LNCaP clone FGC (cell line): ENCODE results near the gene CNIH1.
"Not testable (repeated sequence)": the region's sequence is repeated elsewhere in the genome, so short reads cannot be mapped to it uniquely, and the experiment has no call there.

Source experiments
- DNase-seq: peaks from one replicate; pipeline ENCODE4 v3.0.0-alpha.2; 2011; ENCODE audit warnings: low read depth
- H3K4me3 ChIP-seq: 2 replicates; pipeline ENCODE4 v1.5.1; 2011; ENCODE audit warnings: mild to moderate bottlenecking, low read depth, low read length, control low read depth
- TF ChIP-seq, protein P1 (sequence below): IDR thresholded peaks from 2 replicates; pipeline ENCODE4 v1.5.1; 2012; ENCODE audit warnings: mild to moderate bottlenecking; ENCODE audit not compliant: control insufficient read depth, insufficient read depth; ENCODE audit errors: extremely low read depth

CNIH1 gene

DNA sequence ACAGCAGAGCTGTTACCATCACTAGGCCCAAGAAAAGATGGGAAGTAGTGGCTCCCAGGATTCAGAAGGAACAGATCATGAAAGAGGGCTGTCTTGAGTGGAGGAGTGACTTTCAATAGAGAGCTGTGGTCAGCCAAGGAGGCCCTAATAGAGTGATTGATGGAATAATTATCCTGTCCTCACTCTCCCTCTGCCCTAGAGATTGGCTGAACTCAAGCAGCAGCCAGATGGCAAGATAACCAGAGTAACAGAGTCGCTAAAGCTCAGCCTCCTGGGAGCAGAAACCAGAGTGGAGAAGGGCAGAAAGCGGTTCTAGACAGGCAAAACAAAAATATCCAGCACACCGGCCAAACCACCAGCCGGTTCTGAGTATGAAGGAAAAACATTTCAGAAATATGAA, 24.5 kb upstream of the CNIH1 start:
- TF ChIP-seq, protein P1, sequence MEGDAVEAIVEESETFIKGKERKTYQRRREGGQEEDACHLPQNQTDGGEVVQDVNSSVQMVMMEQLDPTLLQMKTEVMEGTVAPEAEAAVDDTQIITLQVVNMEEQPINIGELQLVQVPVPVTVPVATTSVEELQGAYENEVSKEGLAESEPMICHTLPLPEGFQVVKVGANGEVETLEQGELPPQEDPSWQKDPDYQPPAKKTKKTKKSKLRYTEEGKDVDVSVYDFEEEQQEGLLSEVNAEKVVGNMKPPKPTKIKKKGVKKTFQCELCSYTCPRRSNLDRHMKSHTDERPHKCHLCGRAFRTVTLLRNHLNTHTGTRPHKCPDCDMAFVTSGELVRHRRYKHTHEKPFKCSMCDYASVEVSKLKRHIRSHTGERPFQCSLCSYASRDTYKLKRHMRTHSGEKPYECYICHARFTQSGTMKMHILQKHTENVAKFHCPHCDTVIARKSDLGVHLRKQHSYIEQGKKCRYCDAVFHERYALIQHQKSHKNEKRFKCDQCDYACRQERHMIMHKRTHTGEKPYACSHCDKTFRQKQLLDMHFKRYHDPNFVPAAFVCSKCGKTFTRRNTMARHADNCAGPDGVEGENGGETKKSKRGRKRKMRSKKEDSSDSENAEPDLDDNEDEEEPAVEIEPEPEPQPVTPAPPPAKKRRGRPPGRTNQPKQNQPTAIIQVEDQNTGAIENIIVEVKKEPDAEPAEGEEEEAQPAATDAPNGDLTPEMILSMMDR = no peak
- no peak for DNase-seq

DNA sequence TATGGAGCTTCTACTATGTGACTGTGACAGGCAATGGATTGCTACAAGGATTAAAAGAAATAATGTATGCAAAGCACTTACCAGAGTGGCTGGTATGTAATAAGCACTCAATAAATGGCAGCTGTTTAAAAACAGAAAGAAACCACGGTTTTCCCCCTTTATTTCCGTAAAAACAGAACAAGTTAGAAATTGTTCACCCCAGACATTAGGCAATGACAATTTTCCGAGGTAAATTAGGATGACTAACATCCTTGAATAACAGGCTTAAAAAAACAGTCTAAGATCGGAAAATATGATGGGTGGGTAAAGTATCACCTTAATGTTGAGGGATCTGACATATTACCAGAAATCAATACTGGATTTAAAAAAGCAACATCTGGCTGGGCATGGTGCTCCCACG, 20.9 kb upstream of the CNIH1 start:
- no peak overlapping the region for H3K4me3 ChIP-seq
- no peak for DNase-seq
- TF ChIP-seq, protein P1 = no peak

More for the DNA sequence above, 24.5 kb upstream of the CNIH1 start:
- H3K4me3 ChIP-seq = no peak overlapping the region

GRCh38 chr14:54459106-54459505, 17.9 kb upstream of the CNIH1 start:
- TF ChIP-seq, protein P1 = no peak
- DNase-seq = no peak

GRCh38 chr14:54458536-54458935, 17.4 kb upstream of the CNIH1 start:
- not testable (repeated sequence) for DNase-seq, H3K4me3 ChIP-seq

More at GRCh38 chr14:54459106-54459505, 17.9 kb upstream of the CNIH1 start:
- no peak overlapping the region for H3K4me3 ChIP-seq

DNA sequence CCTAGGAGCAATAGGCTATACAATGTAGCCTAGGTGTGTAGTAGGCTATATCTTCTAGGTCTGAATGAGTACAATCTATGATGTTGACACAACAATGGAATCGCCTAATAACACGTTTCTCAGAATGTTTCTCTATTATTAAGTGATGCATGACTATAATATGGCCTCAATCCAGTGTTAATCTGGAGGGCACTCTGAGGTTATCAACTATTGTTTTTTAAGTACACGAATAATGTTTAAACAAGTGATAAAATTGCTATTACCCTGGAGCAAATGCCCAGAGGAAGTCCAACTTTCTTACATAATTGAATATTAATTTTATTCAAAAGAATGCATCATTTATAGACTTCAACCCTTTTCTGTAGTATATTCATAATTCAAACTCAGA, 16.4 kb upstream of the CNIH1 start:
- no peak for DNase-seq
- H3K4me3 ChIP-seq = no peak overlapping the region
- TF ChIP-seq, protein P1 = no peak

- not testable (repeated sequence) for H3K4me3 ChIP-seq, DNase-seq
Observed at GRCh38 chr14:54456820-54457608, 15.8 kb upstream of the CNIH1 start.

- DNase-seq = no peak
- no peak overlapping the region for H3K4me3 ChIP-seq
- TF ChIP-seq, protein P1 = no peak
Observed at GRCh38 chr14:54455363-54455762, 14.2 kb upstream of the CNIH1 start.

GRCh38 chr14:54453990-54454389, 12.8 kb upstream of the CNIH1 start:
- DNase-seq, H3K4me3 ChIP-seq: not testable (repeated sequence)

DNA sequence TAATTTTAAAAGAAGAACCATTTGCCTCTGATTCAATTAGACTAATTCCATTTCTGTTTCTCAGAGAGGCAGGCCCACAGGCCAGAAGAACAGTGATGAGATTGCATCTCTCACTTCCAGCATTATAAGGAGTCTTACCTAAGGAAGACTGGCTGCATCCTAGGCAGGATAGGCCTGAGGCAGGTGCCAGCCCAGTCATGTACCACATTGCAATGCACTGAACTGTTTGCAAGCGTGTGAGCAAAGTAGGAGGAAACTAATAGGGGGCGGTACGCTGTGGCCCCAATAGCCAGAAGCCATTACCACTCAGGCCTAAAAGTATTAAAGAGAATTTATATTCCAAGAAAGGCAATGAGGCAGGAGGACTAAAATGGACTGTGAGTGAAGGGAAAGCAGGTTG, 12.1 kb upstream of the CNIH1 start:
- no peak overlapping the region for H3K4me3 ChIP-seq
- TF ChIP-seq, protein P1 = no peak

More for the DNA sequence above, 12.1 kb upstream of the CNIH1 start:
- DNase-seq = no peak
